Activated T-cell treated with anti-CD3 and anti-CD28 coated beads, Interleukin-2, amount 50 U/mL, for 72 hours (primary cell): ENCODE measurements around the gene HOXD4. TPM values are rescaled to one million over a fixed set of nuclear protein-coding genes. Genes with fewer than 3 reads are reported as not detected.

Experiments
- ATAC-seq, 2 donors: fragments of 150-1000 bp; cut with Tn5 transposase; replicated peaks in 1 of 2; 2 replicates each; pipeline ENCODE4 v1.10.0; 2021; ENCODE audit warnings: moderate library complexity in 2 of 2, mild to moderate bottlenecking in 1 of 2
- DNase-seq, 2 donors: peaks; one replicate each; pipeline ENCODE4 v3.0.0; 2021 to 2022; ENCODE audit warnings: mixed read lengths in 1 of 2
- H3K27ac Mint-ChIP-seq: one replicate; pipeline ENCODE4 v1.8.0; 2022; ENCODE audit warnings: mild to moderate bottlenecking, moderate library complexity, mixed read lengths
- H3K27me3 Mint-ChIP-seq: one replicate; pipeline ENCODE4 v1.8.0; 2022; ENCODE audit warnings: low read depth, mixed read lengths
- H3K36me3 Mint-ChIP-seq, 2 donors: one replicate each; pipeline ENCODE4 v1.8.0; 2022; ENCODE audit warnings: mixed read lengths in 2 of 2, mild to moderate bottlenecking in 1 of 2; ENCODE audit not compliant: insufficient read depth in 2 of 2
- H3K4me1 Mint-ChIP-seq: one replicate; pipeline ENCODE4 v1.8.0; 2022; ENCODE audit warnings: low read depth, mixed read lengths
- H3K4me3 Mint-ChIP-seq, 2 donors: one replicate each; pipeline ENCODE4 v1.8.0; 2022; ENCODE audit warnings: mild to moderate bottlenecking in 2 of 2, mixed read lengths in 2 of 2, moderate library complexity in 2 of 2
- H3K9me3 Mint-ChIP-seq, 2 donors: one replicate each; pipeline ENCODE4 v1.8.0; 2022; ENCODE audit warnings: mixed read lengths in 2 of 2
- total RNA-seq, 2 donors: library from RNA; stranded (reverse); gene quantifications; one replicate each; pipeline ENCODE4 v1.2.3, GENCODE V29; 2022

Gene HOXD4
- not detected for total RNA-seq

DNA sequence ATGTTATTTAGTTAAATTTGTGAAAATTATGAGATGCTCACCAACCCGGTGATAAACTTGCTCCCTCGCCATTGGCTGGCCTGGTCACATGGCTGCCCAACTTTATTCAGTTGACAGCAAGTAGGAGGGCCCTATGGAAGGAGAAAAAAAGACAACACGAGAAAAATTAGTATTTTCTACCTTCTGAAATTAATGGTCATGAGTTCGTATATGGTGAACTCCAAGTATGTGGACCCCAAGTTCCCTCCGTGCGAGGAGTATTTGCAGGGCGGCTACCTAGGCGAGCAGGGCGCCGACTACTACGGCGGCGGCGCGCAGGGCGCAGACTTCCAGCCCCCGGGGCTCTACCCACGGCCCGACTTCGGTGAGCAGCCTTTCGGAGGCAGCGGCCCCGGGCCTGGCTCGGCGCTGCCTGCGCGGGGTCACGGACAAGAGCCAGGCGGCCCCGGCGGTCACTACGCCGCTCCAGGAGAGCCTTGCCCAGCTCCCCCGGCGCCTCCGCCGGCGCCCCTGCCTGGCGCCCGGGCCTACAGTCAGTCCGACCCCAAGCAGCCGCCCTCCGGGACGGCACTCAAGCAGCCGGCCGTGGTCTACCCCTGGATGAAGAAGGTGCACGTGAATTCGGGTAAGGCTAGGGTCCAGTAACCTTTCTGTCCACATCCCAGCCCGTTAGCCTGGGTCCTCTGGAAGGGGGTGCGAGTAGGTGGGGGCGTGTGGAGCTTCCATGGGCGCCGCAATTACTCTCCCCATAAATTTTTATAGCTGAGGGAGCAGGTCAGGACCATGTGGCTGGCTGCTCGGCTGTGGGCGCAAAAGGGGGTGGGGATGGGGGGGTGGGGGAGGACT is at the start of gene HOXD4:
Gene HOXD4, plus strand, starts transcription at position 109 of the 846 bp plus-strand sequence. Its CDS starts 84 bp downstream, at position 193.
- H3K4me3 Mint-ChIP-seq = peak within 1 kb of the TSS; percentile 37 to 57
- no peaks in the 10 kb centered on the region for H3K9me3 Mint-ChIP-seq
- no peaks in the 10 kb centered on the region for H3K36me3 Mint-ChIP-seq
- H3K4me1 Mint-ChIP-seq = peaks cover 4% of the 10 kb centered on the region
- H3K27me3 Mint-ChIP-seq = peaks cover 89% of the 10 kb centered on the region
- no peak for DNase-seq
- no peak for ATAC-seq
- no peak within 1 kb of the TSS for H3K27ac Mint-ChIP-seq

GRCh38 chr2:176101842-176102241 is 49.5 kb upstream of the HOXD4 start:
- no peak overlapping the region for H3K4me3 Mint-ChIP-seq
- H3K4me1 Mint-ChIP-seq = peaks cover 43% of the 10 kb centered on the region
- DNase-seq = no peak
- ATAC-seq = no peak
- H3K36me3 Mint-ChIP-seq = peaks cover 0 to 5% of the 10 kb centered on the region in 2 donors
- no peak overlapping the region for H3K27ac Mint-ChIP-seq
- H3K9me3 Mint-ChIP-seq = no peaks in the 10 kb centered on the region
- H3K27me3 Mint-ChIP-seq = peaks cover 89% of the 10 kb centered on the region

- no peak for ATAC-seq
- Mint-ChIP-seq H3K4me1 (peaks cover 37% of the 10 kb centered on the region), H3K9me3 (no peaks in the 10 kb centered on the region), H3K27ac (no peak overlapping the region), H3K27me3 (peaks cover 83% of the 10 kb centered on the region), H3K36me3 (peaks cover 0 to 5% of the 10 kb centered on the region in 2 donors), H3K4me3 (no peak overlapping the region)
- no peak for DNase-seq
Measured at GRCh38 chr2:176102309-176102866, 49.0 kb upstream of the HOXD4 start.

- H3K4me3 Mint-ChIP-seq = no peak overlapping the region
- DNase-seq = no peak
- no peak for ATAC-seq
- H3K36me3 Mint-ChIP-seq = peaks cover 0 to 5% of the 10 kb centered on the region in 2 donors
- peaks cover 30% of the 10 kb centered on the region for H3K4me1 Mint-ChIP-seq
- no peaks in the 10 kb centered on the region for H3K9me3 Mint-ChIP-seq
- H3K27ac Mint-ChIP-seq = no peak overlapping the region
- peaks cover 75% of the 10 kb centered on the region for H3K27me3 Mint-ChIP-seq
Measured at GRCh38 chr2:176103194-176103593, 48.2 kb upstream of the HOXD4 start.

DNA sequence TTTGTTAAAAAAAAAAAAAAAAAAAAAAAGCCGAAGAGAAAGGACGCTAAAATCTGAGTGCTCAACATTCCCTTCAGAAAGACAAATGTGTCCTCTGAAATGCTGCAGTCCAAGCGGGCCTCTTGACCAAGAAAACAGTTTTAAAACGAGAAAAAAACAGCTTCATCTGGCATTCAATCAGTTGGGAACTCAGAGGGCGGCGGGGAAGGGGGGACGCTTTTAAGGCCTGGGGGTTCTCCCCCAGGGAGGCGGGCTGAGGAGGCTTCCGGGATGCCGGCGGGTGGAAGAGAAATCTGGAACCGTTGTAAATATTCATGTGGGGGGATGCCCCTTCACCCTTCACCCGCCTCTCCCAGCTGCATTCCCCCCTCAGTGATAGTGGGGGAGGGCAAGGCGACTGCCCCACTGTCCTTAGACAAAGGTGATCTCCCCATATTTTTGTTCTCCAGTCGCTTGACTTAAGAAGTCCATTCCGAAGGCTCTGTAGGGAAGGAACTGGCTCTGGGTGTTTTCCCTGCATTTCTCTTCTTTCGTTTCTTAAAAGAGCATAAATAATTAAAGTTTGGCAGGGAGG is 47.5 kb upstream of the HOXD4 start:
- peaks cover 32% of the 10 kb centered on the region for H3K4me1 Mint-ChIP-seq
- H3K9me3 Mint-ChIP-seq = no peaks in the 10 kb centered on the region
- peak overlapping the region in 1 of 2 donors; percentile 54 for H3K4me3 Mint-ChIP-seq
- no peak overlapping the region for H3K27ac Mint-ChIP-seq
- ATAC-seq (no peak), DNase-seq (no peak)
- peaks cover 0 to 5% of the 10 kb centered on the region in 2 donors for H3K36me3 Mint-ChIP-seq
- peaks cover 76% of the 10 kb centered on the region for H3K27me3 Mint-ChIP-seq

- H3K4me1 Mint-ChIP-seq = peaks cover 39% of the 10 kb centered on the region
Measured at GRCh38 chr2:176104316-176105077, 46.9 kb upstream of the HOXD4 start.

DNA sequence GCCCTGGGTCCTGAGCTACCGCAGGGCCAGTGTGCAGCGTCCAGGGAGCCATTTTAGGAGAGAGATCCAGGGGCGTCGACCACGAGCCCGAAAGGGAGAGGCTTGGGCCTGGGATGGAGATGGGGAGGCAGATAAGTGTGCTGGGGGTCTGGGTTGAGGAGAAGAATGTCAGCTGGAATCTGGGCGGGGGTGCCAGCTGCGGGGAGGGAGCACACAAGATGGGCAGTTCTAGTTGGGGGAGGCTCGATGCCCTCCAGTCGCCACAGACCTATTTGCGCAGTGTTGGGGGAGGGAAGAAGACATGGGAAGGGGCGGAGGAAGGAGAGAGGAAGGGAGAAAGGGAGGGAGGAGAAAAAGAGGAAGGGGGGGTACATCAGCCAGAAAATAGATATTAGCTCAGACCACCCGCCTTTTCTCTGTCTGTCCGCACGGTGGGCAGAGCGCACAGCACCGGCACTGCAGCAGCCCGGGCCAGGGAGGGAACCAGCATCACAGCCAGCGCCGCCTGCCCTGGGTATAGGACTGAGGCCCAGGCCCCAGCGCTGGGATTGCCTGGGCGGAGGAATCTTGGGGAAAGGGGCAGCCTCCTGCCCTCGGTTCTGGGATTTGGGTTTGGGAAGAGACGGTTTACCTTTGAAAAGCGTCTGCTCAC is 46.1 kb upstream of the HOXD4 start:
- DNase-seq = no peak
- Mint-ChIP-seq H3K4me1 (peaks cover 43% of the 10 kb centered on the region), H3K27me3 (peaks cover 81% of the 10 kb centered on the region), H3K4me3 (peak overlapping the region; percentile 49 to 54), H3K36me3 (peaks cover 2 to 5% of the 10 kb centered on the region in 2 donors), H3K9me3 (no peaks in the 10 kb centered on the region), H3K27ac (no peak overlapping the region)
- no peak for ATAC-seq

More at GRCh38 chr2:176104316-176105077, 46.9 kb upstream of the HOXD4 start:
- Mint-ChIP-seq H3K36me3 (peaks cover 2 to 5% of the 10 kb centered on the region in 2 donors), H3K9me3 (no peaks in the 10 kb centered on the region), H3K4me3 (peak overlapping the region; percentile 54 to 75), H3K27ac (no peak overlapping the region), H3K27me3 (peaks cover 76% of the 10 kb centered on the region)
- DNase-seq = no peak
- ATAC-seq = peak; percentile 35 to 39

- ATAC-seq (peak in 1 of 2 donors; percentile 21), DNase-seq (no peak)
- Mint-ChIP-seq H3K9me3 (no peaks in the 10 kb centered on the region), H3K36me3 (peaks cover 2 to 5% of the 10 kb centered on the region in 2 donors), H3K4me1 (peaks cover 43% of the 10 kb centered on the region), H3K27me3 (peaks cover 80% of the 10 kb centered on the region), H3K27ac (peak overlapping the region; percentile 12), H3K4me3 (peak overlapping the region; percentile 53 to 73)
Measured at GRCh38 chr2:176105730-176106580, 45.4 kb upstream of the HOXD4 start.

DNA sequence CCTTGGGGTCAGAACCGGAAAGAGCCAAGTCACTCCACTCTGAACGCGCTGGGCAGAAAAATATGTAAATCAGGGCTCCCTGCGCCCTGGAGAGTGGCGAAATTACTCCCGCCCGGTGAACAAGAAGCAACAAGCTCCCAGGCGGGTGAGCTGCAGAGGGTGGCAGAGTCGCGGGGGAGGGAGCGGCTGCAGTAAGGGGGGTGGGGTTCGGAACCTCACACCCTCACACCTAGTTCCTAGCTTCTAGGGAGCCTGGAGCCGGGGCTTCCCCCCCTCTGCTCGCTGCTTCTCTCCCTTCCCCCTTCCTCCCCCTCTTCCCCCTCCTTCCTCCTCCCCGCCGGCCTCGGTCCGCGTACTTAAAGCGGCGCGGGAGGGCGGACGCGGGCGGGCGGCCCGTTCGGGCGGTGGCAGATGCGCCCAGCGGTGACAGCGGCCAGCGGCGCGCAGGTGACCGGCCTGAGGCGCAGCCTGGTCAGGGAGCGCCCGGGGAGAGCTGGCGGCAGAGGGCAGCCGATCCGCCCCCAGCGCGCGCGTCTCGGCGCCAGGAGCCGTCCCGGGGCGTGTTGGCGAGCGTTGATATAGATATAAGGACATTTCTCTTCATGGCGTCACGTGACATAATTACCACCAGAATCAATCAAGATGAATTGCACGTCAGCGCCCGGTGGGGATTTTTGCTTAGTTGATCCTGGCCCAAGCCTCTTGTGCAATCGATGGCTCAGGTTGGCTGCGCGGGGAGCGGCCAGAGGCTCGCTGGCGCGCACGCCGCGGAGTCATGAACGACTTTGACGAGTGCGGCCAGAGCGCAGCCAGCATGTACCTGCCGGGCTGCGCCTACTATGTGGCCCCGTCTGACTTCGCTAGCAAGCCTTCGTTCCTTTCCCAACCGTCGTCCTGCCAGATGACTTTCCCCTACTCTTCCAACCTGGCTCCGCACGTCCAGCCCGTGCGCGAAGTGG is 44.5 kb upstream of the HOXD4 start, which contains the start of gene HOXD11:
Gene HOXD11, plus strand, starts transcription at position 700 of the 959 bp plus-strand sequence. Its CDS starts 76 bp downstream, at position 776.
- H3K27ac Mint-ChIP-seq = peak within 1 kb of the TSS; percentile 12
- peaks cover 78% of the 10 kb centered on the region for H3K27me3 Mint-ChIP-seq
- peaks cover 47% of the 10 kb centered on the region for H3K4me1 Mint-ChIP-seq
- H3K4me3 Mint-ChIP-seq = peak within 1 kb of the TSS; percentile 67 to 73
- no peak for DNase-seq
- peaks cover 2 to 5% of the 10 kb centered on the region in 2 donors for H3K36me3 Mint-ChIP-seq
- ATAC-seq = peak; percentile 24 to 28
- H3K9me3 Mint-ChIP-seq = no peaks in the 10 kb centered on the region

GRCh38 chr2:176107731-176108181 is 43.6 kb upstream of the HOXD4 start:
- Mint-ChIP-seq H3K36me3 (peaks cover 2 to 3% of the 10 kb centered on the region in 2 donors), H3K4me1 (peaks cover 47% of the 10 kb centered on the region), H3K4me3 (no peak overlapping the region), H3K27me3 (peaks cover 78% of the 10 kb centered on the region), H3K27ac (no peak overlapping the region), H3K9me3 (no peaks in the 10 kb centered on the region)
- ATAC-seq (no peak), DNase-seq (no peak)
